ENCODE measurements around the gene ELK3.

DNA sequence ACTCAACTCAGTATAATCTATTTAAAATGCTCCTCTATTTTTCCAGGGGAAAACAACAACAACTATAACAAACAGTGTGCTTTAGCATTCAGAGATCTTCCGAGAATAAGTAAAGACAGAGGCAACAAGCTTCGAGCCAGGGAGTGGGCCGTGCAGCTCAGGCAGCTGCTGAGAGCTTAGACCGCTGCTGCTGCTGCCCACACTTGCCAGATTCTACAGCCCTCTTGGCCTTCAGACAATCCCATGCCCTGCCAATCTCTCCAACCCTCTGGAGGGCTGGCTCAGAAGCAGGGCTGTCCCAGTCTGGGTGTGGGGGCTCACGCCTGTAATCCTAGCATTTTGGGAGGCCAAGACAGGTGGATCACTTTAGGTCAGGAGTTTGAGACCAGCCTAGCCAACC is 23.4 kb upstream of the ELK3 start:
- TF ChIP-seq PHF8 (IDR thresholded peaks at IDR 0.05; ENCODE audit: borderline replicate concordance, low read length) (no peak), TAL1 (IDR thresholded peaks at IDR 0.05) (no peak), ZNF699 (CRISPR knock-in tag; IDR thresholded peaks at IDR 0.05; ENCODE audit: insufficient replicate concordance) (no peak), TBL1XR1 (IDR thresholded peaks at IDR 0.05; ENCODE audit: low read length in 2 of 2) (no peak), ZNF253 (CRISPR knock-in tag; conservative IDR thresholded peaks at IDR 0.05) (no peak), ZNF644 (tag; IDR thresholded peaks at IDR 0.05; ENCODE audit: low read depth) (no peak), CEBPG (CRISPR knock-in tag; IDR thresholded peaks at IDR 0.05) (no peak), CEBPG (tag; conservative IDR thresholded peaks at IDR 0.05 in 1 of 2, IDR thresholded peaks at IDR 0.05 in 1 of 2) (no peak), HIVEP1 (CRISPR knock-in tag; IDR thresholded peaks at IDR 0.05) (no peak), SRSF3 (IDR thresholded peaks at IDR 0.05; ENCODE audit: insufficient read depth, low read length) (no peak), RNF2 (IDR thresholded peaks at IDR 0.05) (no peak), CREM (IDR thresholded peaks at IDR 0.05; ENCODE audit: low read depth) (no peak)
- TF ChIP-seq, protein P1, sequence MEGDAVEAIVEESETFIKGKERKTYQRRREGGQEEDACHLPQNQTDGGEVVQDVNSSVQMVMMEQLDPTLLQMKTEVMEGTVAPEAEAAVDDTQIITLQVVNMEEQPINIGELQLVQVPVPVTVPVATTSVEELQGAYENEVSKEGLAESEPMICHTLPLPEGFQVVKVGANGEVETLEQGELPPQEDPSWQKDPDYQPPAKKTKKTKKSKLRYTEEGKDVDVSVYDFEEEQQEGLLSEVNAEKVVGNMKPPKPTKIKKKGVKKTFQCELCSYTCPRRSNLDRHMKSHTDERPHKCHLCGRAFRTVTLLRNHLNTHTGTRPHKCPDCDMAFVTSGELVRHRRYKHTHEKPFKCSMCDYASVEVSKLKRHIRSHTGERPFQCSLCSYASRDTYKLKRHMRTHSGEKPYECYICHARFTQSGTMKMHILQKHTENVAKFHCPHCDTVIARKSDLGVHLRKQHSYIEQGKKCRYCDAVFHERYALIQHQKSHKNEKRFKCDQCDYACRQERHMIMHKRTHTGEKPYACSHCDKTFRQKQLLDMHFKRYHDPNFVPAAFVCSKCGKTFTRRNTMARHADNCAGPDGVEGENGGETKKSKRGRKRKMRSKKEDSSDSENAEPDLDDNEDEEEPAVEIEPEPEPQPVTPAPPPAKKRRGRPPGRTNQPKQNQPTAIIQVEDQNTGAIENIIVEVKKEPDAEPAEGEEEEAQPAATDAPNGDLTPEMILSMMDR (IDR thresholded peaks at IDR 0.05 in 2 of 3, conservative IDR thresholded peaks at IDR 0.05 in 1 of 3; ENCODE audit: insufficient read depth in 2 of 3, low read depth in 1 of 3, low read length in 3 of 3), result no peak
